GM12801 (cell line): ENCODE results near the gene ANKRD60.

Experiments
- TF ChIP-seq, protein P1 (sequence below): IDR thresholded peaks from one replicate; pipeline ENCODE4 v1.5.1; 2011; ENCODE audit warnings: control low read depth; ENCODE audit not compliant: insufficient read length; ENCODE audit errors: extremely low read depth

Gene ANKRD60

DNA sequence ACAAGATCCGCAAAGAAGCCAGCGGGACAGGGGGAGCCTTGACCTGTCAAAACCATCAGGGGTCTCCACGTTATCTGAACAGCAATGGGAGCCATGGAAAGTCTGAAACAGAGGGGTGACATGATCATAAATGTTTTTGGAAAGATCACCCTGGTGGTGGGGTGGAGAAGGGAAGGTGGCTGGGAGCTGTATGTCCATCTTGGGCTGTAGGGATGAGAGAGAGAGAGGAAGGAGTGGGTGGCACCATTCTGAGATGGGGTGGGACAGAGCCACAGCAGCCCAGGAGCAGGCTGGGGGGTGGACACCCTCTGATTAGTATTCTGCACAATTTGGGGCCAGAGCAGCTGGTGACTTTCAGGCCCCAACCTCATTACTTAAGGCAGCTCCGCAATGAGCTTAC lies 30.1 kb downstream of the ANKRD60 start:
- TF ChIP-seq, protein P1, sequence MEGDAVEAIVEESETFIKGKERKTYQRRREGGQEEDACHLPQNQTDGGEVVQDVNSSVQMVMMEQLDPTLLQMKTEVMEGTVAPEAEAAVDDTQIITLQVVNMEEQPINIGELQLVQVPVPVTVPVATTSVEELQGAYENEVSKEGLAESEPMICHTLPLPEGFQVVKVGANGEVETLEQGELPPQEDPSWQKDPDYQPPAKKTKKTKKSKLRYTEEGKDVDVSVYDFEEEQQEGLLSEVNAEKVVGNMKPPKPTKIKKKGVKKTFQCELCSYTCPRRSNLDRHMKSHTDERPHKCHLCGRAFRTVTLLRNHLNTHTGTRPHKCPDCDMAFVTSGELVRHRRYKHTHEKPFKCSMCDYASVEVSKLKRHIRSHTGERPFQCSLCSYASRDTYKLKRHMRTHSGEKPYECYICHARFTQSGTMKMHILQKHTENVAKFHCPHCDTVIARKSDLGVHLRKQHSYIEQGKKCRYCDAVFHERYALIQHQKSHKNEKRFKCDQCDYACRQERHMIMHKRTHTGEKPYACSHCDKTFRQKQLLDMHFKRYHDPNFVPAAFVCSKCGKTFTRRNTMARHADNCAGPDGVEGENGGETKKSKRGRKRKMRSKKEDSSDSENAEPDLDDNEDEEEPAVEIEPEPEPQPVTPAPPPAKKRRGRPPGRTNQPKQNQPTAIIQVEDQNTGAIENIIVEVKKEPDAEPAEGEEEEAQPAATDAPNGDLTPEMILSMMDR = no peak

DNA sequence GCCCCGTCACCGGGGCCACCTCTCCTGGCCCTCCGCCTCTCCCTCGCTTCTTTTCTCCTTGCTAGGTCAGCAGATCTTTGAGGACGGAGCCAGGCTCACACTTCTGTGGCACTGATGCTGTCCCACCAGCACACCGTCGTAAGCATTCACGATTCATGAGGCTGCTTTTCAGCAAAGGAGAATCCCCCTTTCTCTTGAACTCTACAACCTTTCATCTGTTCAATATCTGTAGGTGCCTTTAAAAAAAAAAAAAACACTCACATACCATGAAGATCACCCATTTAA lies 31.3 kb downstream of the ANKRD60 start:
- TF ChIP-seq, protein P1 = no peak

DNA sequence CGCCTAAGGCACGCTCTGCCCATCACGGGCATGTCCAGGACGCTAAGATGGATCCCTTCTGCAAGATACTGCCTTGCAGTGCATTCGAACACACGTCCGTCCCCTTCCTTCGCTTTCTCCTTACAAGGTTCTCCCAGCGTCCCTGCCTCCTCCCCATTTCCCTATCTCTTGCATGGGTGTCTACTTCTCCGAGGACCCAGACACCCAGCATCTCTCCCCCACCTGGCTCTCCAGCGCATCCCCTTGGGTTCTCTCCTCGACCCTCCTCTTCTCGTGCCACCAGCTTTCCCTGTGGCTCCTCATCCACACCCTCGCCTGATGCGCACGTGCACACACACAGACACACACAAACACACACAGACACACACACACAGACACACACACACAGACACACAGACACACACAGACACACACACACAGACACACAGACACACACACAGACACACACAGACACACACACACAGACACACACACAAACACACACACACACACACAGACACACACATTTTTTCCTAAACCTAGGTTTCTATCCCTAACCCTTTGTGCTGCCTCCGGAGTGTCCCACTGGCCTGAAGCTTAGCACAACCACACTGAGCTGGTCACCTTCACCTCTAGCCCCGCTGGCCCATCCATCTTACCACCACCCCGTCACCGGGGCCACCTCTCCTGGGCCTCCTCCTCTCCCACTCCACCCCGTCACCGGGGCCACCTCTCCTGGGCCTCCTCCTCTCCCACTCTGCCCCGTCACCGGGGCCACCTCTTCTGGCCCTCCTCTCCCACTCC lies 31.9 kb downstream of the ANKRD60 start:
- TF ChIP-seq, protein P1 = no peak

DNA sequence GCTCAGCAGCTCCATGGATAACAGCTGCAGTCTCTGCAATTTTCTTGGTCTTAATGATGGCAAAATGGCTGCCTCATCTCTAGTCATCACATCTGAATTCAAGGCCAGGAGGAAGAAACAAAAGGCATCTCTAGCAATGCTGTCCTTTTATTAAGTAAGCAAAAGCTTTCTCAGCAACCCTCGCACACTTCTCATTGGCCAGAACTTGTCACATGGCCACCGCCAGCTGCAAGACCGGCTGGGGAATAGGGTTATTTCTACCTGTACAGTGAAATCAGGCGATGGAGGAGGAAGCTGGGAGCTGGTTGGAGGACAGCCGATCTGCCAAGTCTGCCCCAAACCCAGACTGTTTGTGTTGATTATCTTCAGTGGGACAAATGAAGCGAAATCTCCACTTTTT lies 33.4 kb downstream of the ANKRD60 start:
- TF ChIP-seq, protein P1 = no peak

DNA sequence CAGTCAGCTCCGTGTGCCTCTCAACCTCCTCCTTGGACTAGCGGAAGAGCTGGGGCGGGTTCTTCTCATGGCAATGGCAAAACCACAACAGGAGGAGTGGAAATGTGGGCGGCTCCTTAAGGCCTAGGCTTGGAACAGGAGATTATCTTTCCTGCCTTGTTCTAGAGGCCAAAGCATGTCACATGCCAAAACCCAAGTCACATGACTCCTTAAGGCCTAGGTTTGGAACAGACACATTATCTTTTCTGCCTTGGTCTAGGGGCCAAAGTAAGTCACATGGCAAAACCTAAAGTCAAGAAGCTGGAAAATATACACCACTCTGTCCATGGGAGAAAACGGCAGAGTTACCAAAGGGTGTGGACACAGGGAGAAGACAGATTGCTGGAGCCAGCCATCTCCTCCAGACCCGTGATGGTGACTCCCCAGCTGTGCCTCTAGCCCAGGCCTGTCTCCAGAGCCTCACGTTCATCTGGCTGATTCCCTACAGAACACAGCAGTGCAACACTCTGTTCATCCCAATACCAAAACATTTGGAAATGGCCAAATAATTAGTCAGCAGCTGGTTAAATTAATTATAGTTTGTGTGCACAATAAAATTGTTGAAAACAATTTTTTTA lies 34.2 kb downstream of the ANKRD60 start:
- TF ChIP-seq, protein P1 = no peak

DNA sequence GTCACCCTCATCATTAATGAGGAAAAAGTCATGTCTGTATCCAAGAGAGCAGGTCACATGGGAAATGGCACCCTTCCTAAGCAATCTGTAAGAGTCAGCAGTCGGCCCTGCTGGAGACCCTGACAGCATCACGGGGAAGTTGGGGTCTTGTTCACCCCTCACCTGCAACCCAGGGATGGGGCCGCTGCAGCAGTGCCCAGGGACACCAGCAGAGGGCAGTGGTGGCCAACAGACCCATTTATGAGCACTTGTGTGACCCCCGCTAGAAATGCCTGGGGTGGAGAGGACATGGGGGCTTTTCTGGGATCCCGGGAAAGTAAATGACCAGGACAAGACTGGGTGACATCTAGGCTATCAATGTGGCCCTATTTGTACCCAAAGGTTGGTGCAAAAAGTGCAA lies 35.9 kb downstream of the ANKRD60 start:
- TF ChIP-seq, protein P1 = no peak

DNA sequence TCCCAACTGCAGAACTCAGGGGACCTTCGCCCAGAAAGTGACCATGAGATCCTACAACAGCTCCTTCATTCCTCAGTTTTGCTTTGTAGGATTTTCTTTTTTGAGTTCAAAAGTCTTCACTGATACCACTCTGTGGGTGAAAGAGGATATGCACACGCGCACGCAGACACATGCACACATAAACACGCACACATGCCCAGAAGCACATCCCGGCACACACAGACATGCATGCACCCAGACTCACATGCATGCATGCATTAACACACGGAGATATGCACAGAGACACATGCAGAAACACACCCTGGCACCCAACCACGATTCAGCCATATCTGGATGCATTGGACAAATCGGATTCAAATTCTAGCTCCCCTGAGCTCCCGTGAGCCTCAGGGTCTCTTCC lies 36.4 kb downstream of the ANKRD60 start:
- TF ChIP-seq, protein P1 = no peak
